NOMO-1 (cell line): ENCODE results near the gene IL4R.
"Not testable (repeated sequence)": the region's sequence is repeated elsewhere in the genome, so short reads cannot be mapped to it uniquely, and the experiment has no call there.

Source experiments
- DNase-seq, 2 experiments: peaks; one replicate each; lab custom pipeline; 2025; ENCODE audit not compliant: unreplicated experiment in 2 of 2; lab: John Stamatoyannopoulos, UW

The IL4R gene

GRCh38 chr16:27377666-27378485 lies 64.1 kb downstream of the IL4R start:
- no peak for DNase-seq

DNA sequence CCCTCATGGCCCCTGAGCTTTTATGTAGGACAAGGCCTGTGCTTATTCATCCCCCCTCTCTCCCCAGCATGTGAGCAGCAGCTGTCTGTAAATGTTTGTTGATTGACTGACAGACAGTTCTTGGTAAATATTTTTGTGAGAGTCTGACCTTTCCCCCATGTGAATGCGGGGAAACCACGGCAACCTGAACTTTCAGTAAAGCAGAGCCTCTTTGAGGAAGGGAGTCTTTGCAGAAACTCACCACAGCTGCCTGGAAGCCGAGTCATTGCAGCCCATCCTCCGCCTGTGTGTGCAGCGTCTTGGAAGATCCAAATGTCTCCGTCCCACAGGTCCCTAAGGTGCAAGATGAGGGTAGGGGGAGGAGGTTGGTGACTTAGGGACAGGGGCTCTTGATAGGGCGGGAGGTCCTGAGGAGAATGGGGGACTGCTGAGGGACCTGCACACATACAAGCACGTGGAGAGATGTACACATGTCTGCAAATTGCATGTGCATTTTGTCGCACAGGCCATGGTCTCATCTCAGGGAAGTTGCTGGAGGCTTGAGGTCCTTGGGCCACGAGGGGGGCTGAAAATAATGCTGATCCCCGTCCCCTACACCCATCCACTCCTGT lies 65.2 kb downstream of the IL4R start:
- DNase-seq, result no peak

- no peak for DNase-seq
Observed at GRCh38 chr16:27379919-27380318, 66.1 kb downstream of the IL4R start.

DNA sequence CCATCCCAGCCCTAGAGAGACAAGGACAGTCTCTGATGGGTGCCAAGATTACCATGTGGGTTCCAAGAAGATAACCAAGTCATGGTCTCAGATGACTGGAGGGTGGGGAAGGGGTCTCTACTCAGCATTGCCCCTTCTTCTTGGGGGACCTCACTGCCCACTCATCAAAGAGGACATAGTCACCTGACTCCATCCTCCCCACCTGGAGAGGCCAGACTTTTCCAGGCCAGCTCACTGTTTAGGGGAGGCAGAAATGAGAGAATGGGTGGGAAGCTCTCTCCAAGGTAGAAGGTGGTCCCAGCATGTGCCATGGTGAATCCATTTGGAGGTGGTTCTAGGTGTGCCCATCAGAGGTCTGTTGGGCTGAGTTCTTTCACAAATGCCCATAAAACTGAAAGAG lies 67.5 kb downstream of the IL4R start:
- no peak for DNase-seq

DNA sequence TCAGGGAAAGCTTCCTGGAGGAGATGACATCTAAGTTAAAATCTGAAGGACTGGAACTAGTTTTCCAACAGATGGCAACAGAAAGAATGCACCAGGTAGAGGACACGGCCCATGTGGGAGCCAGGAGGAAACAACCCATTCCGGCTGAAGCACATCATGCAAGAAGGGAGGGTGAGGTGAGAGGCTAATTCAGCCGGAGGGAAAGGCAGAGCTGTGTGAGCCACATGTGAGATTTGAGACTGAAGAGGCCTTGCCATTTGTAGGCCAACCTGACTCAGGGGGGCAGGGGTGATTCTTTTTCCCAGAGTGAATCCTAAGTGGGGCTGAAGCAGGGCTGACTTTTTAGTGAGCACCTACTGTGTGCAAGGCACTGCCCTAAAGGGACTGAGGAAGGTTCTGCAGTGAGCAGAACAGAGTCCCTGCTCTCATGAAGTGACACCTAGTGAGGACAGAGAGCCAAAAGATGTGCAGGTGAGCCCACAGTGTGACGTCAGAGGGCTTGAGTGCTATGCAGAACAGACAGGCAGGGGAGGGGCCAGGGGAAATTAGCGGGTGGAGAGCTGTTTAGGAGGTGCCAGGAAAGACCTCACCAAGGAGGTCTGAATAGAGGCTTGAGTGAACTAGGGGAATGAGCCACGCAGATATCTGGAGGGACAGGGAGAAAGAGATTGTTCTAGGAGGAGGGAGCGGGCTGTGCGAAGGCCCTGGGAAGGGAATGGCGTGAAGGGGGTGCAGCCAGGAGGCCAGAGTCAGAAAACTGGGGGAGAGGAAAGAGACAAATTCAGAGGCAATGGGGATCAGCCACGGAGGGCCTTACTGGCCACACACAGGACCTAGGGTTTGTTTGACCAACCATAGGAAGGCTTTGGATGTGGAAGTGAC lies 68.4 kb downstream of the IL4R start:
- DNase-seq, result no peak

- DNase-seq, result no peak
Observed at GRCh38 chr16:27383556-27384243, 69.9 kb downstream of the IL4R start.

- DNase-seq, result no peak
Observed at GRCh38 chr16:27384425-27384824, 70.7 kb downstream of the IL4R start.

DNA sequence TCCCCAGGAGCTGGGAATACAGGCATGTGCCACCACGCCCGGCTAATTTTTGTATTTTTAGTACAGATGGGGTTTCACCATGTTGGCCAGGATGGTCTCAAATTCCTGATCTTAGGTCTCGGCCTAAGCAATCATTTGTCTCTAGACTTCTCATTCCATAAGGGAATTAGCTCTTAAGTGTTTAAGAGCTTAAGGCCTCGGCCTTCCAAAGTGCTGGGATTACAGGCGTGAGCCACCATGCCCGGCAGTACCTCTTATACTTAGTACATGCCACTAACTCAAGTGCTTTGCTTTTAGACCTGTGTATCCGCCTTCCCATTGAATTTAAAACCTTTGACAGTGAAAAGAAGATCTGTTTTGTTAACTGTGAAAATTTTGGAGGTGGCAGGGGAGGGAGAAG lies 71.6 kb downstream of the IL4R start:
- DNase-seq, result no peak

GRCh38 chr16:27386674-27387073 lies 72.9 kb downstream of the IL4R start:
- no peak for DNase-seq

GRCh38 chr16:27387724-27388123 lies 74.0 kb downstream of the IL4R start:
- no peak for DNase-seq

DNA sequence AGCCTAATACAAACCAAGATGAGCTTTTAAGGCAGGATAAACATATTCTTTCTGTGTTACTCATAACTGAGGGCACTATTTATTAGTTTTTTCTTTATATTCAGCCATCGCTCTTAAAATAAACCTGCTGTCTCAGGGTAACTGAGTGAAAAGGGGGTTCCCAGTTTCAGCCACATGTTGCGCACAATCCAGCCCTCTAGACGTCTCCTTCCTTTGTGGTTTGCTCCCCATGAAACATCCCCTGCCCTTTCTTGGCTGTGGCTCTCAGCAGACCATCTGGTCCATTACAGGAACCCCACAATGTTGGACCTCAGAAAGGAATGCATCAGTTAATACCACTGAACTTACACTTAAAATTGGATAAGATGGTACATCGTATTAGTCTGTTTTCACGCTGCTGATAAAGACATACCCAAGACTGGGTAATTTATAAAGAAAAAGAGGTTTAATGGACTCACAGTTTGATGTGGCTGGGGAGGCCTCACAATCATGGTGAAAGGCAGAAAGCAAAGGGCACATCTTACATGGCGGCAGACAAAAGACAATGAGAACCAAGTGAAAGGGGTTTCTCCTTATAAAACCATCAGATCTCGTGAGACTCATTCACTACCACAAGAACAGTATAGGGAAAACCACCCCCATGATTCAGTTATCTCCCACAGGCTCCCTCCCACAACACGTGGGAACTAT lies 75.6 kb downstream of the IL4R start:
- no peak for DNase-seq

DNA sequence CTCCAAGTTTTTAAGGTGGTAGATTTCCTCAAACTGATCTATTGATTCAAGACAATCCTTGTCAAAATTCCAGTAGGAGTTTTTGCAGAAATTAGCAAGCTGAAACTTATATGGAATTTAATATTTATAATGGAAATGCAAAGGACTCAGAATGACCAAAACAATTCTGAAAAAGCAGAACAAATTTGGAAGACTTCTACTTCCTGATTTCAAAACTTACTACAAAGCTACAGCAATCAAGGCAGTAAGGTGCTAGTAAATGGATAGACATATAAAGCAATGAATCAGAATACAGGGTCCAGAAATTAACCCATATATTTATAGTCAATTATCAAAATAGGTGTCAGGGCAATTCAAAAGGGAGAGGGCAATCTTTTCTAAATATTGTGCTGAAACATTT lies 76.4 kb downstream of the IL4R start:
- peak; percentile 14 to 67 for DNase-seq

GRCh38 chr16:27392671-27393070 lies 78.9 kb downstream of the IL4R start:
- DNase-seq, result no peak

DNA sequence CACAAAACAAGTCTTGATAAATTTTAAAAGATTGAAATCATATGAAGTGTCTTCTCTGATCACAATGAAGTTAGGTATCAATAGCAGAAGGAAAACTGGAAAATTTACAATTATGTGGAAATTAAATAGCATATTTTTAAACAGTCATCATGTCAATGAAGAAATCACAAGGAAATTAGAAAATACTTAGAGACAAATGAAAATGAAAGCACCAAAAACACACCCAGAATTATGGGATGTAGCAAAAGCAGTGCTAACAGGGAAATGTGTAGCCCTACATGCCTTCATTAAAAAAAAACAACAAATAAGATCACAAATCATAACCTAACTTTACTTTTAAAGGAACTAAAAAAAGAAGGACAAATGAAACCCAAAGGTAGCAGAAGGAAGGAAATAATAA lies 80.7 kb downstream of the IL4R start:
- DNase-seq, result no peak

DNA sequence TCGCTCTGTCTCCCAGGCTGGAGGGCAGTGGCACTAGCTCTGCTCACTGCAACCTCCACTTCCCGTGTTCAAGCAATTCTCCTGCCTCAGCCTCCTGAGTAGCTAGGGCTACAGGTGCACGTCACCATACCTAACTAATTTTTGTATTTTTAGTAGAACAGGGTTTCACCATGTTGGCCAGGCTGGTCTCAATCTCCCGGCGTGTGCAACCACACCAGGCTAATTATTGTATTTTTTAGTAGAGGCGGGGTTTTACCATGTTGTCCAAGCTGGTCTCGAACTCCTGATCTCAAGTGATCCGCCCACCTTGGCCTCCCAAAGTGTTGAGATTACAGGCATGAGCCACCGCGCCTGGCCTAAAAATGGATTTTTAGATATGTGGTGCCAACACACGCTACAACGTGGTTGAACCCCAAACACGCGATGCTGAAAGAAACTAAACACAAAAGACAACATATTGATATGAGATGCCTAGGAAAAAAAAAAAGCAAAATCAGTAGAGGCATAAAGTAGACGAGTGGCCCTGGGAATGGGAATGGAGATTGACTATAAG lies 84.6 kb downstream of the IL4R start:
- DNase-seq, result not testable (repeated sequence)

- peak; percentile 69 to 77 for DNase-seq
Observed at GRCh38 chr16:27398894-27399853, 85.4 kb downstream of the IL4R start.

DNA sequence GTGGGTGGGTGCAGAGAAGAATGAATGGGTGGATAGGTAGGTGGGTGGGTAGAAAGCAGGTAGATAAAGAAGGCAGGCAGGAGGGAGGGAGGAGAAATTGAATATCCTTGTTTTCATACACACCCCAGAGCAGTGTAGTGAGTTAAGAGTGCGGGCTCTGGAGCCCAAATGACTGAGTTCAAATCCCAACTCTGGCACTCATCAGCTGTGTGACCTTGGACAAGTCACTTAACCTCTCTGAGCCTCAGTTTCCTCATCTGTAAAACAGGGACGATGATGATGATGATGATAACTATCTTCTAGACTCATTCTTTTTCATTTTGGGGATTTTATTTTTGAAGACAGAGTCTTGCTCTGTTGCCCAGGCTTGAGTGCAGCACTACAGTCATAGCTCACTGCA lies 86.2 kb downstream of the IL4R start:
- no peak for DNase-seq

- peak in 1 of 2 experiments; percentile 42 for DNase-seq
Observed at GRCh38 chr16:27400751-27401620, 87.2 kb downstream of the IL4R start.
